Erythroblast (primary cell): Measurements from ENCODE around the gene TCEAL4.

Experiments
- GATA1 ChIP-seq: IDR thresholded peaks from 2 replicates; pipeline ENCODE4 v1.6.1; 2011; ENCODE audit warnings: low read depth, mild to moderate bottlenecking, control low read depth, low read length, moderate library complexity
- POLR2A ChIP-seq: IDR thresholded peaks from 2 replicates; pipeline ENCODE4 v1.6.1; 2011; ENCODE audit warnings: mild to moderate bottlenecking, low read length

DNA sequence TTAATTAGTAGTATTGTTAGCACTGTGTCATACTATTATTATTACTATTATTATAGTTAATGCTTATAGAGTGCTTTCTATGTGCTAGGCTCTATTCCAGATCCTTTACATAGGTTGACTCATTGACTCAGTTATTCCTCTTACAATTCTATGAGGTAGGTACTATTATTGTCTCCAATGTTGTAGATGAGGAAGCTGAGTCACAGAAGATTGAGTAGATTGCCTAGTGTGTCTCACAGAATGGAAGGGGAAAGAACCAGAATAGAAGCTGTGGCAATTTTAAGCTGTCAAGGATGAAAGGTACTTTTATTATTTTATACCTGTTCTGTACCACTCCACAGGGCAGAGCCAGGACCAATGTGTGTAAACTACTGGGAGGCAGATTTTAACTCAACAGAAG lies 41.5 kb downstream of the TCEAL4 start:
- no peak for TF ChIP-seq POLR2A
- TF ChIP-seq GATA1 = no peak
